ENCODE data around the gene TRMT5.

The TRMT5 gene, protein sequence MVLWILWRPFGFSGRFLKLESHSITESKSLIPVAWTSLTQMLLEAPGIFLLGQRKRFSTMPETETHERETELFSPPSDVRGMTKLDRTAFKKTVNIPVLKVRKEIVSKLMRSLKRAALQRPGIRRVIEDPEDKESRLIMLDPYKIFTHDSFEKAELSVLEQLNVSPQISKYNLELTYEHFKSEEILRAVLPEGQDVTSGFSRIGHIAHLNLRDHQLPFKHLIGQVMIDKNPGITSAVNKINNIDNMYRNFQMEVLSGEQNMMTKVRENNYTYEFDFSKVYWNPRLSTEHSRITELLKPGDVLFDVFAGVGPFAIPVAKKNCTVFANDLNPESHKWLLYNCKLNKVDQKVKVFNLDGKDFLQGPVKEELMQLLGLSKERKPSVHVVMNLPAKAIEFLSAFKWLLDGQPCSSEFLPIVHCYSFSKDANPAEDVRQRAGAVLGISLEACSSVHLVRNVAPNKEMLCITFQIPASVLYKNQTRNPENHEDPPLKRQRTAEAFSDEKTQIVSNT

DNA sequence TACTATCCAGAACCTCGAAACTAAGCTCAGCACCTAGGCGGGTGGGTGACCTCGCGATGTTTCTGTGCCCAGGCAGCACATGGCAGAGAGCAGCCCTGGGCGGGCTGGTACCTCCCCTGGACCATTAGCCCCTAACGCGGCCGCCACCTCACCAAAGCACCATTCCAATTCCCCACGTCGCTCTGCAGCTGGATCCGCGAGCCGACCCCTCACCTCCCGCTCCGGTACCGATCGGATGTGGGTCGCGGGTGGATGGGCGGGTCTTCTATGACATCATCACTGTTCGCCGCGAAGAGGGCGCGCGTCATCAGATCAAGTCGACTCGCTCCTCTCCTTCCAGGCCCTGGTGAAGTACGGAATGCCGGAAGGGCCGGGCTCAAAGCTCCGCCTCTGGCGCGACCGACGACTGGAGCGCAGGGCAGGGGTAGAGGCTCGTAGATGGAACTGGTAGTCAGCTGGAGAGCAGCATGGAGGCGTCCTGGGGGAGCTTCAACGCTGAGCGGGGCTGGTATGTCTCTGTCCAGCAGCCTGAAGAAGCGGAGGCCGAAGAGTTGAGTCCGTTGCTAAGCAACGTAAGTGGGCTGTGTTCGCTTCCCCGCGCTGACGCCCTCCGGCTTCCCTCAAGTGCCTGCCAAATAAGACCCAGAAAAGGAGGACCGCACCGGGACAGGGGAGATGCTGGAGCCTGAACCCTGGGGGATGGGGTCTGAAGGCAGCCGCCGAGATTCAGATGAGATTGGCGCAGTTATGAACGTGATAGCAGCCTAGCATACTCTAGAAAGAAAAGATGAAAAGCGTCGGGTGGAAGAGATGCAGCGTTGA, at the start of gene TRMT5, which contains the start of gene SLC38A6:
TSS of gene TRMT5 (minus strand) at position 269 of the 822 bp plus-strand sequence. CDS start at position 163, 106 bp downstream.
TSS of gene SLC38A6 (plus strand) at position 435 of the 822 bp plus-strand sequence. CDS start at position 468, 33 bp downstream.
- peak; percentile 96 for DNase-seq

DNA sequence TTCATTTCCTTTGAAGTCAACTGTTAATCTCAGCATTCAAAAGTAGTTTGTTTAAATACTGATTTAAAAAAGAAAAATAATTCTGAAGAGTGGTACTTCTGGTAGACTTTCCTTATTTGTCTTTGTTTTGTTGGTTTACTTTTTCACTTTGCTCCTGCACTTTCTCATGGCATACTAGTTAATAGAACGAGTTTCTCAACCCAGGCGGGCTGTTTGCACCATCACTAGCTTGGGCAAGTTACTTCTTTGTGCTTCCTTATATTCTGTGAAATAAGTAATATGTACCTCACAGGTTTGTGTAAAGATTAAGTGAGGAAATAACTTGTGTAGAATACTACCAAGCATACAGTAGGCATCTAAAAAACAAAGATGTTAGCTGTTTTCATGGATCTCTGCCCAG, 45.6 kb upstream of the TRMT5 start:
- no peak for DNase-seq

DNA sequence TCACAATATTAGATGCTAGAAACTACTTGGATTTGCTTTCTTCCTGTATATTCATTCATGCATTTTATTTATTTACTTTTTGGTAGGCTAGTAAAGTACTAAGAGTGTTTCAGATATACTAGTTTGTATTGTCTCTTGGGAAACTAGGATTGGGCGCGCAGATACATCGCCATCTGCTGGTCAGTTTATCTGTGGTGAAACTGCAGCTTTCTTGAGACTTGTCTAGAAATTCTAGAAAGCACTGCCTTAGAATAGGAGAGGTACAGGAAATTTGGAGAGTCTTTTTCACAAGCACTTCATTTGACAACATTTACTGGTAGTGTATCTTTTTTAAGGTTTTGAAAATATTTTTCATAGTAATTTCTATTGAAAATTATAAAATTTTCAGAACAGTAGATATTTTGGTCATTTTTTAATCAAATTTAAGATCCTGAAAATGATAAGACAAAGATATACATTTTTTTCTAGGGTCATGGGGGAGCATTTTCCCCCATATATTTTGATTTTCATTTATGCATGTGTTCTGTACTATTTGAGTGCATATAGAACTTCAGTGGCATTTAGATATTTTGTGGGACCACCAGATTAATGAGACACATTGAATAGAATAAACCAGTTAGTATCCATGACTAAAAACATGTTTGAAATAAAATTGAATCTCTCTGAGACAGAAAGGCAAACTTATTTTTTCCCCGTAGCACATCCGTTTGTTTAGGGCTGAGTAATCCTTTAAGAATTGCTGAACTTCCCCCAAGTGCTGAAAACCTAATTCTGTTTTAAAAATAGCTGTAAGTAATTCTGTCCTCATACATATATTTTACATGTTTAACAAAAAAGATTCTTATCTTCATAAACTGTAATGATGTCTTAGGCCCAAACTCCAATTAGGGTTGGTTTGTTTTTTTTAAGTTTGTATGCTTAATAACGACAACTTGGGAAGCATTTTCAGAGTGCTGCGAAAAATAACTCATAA, 44.7 kb upstream of the TRMT5 start:
- DNase-seq = peak; percentile 52

GRCh38 chr14:61019537-61019936, 38.7 kb upstream of the TRMT5 start:
- DNase-seq = no peak

GRCh38 chr14:61003571-61003970, 22.7 kb upstream of the TRMT5 start:
- DNase-seq = no peak

- no peak for DNase-seq
Observed at GRCh38 chr14:60999536-60999935, 18.7 kb upstream of the TRMT5 start.

- DNase-seq = no peak
Observed at GRCh38 chr14:60998617-60999016, 17.7 kb upstream of the TRMT5 start.

GRCh38 chr14:60989599-60989998, 8.7 kb upstream of the TRMT5 start:
- no peak for DNase-seq

- no peak for DNase-seq
Observed at GRCh38 chr14:60986500-60986899, 5.6 kb upstream of the TRMT5 start.

DNA sequence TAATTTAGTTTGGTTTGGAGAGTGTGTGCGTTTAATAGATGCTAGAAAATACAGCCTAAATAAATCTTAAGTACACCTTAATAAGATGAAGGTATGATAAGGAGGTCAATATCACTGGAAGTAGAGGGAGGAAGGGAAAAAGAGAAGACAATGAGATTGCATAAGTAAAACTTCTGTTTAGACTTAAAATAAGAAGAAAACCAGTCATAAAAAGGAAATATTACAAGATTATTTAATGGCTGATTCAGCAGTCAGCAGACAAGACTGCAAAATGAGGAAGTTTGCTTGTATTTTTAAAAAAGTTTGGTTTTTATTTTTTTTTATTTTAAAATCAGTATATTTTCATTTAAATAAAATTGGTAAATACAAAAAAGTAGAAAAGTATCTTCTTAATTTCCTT, 3.3 kb upstream of the TRMT5 start:
- no peak for DNase-seq

GRCh38 chr14:60981633-60982455, 965 bp upstream of the TRMT5 start:
- DNase-seq = no peak

- no peak for DNase-seq
Observed at GRCh38 chr14:60977847-60978246, 3.0 kb downstream of the TRMT5 start.

DNA sequence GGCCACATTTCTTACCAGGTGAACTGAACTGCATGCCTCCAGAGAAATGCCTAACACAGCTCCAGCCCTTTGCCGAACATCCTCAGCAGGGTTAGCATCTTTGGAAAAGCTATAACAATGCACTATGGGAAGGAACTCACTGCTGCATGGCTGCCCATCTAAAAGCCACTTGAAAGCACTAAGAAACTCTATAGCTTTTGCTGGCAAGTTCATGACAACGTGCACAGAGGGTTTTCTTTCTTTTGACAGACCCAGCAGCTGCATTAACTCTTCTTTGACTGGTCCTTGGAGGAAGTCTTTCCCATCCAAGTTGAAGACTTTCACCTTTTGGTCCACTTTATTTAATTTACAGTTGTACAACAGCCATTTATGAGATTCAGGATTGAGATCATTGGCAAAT, 5.3 kb downstream of the TRMT5 start:
- DNase-seq = no peak

- DNase-seq = no peak
Observed at GRCh38 chr14:60974090-60974651, 6.7 kb downstream of the TRMT5 start.

- no peak for DNase-seq
Observed at GRCh38 chr14:60973070-60973469, 7.8 kb downstream of the TRMT5 start.

DNA sequence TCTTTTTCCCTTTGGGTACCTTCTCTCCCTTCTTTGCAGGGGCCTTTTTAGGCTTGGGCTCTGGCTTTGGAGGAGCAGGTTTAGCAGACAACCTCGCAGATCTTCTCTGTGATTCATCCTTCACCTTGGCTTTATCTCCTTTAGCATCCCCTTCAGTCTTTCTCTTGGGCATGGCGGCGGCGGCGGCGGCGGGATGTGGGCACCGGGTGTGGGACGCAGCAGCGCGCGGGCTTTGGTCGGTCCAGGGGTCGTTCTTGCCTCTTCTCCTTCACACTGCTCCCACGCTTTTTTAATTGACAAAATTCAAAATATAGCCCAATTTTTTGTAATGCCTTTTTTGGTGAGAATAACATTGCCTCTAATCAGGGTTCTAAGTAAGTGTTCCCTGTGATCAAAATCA, 8.6 kb downstream of the TRMT5 start:
- DNase-seq = no peak

- DNase-seq = no peak
Observed at GRCh38 chr14:60971271-60971670, 9.6 kb downstream of the TRMT5 start.

DNA sequence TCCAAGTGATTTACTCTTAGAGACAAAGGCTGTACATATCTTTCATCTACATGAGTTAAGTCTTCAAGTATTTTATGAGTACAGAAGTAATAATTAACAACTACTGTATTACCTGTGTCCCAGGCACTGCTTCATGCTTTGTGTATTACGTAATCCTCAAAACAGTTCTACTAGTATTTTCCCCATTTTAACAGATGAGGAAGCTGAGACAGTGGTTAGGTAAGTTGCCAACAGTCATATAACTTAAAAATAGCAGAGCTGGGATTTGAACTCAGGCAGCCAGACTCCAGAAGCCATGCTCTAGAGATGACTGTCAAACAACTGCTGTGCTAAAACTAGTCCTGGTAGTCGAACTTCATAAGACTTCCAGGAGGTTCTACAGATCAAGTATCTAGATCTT, 10.7 kb downstream of the TRMT5 start:
- no peak for DNase-seq

DNA sequence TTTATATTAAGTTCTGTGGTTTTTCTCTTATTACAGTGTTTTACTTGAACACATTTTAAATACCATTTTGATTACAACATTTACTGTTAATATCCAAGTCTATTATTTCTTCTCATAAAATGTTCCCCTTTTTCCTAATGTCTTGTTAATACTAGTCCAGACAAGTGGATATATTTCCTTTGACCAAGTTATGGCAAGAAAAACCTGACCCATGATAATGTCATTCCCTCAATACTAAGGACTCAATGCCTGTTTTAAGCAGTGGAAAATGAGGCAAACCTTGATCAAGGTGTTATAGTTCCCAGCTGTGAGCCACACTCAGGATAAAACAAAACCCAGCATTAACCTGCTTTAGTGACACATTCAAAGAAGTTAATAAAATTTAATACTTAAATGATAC, 12.2 kb downstream of the TRMT5 start:
- DNase-seq = no peak

DNA sequence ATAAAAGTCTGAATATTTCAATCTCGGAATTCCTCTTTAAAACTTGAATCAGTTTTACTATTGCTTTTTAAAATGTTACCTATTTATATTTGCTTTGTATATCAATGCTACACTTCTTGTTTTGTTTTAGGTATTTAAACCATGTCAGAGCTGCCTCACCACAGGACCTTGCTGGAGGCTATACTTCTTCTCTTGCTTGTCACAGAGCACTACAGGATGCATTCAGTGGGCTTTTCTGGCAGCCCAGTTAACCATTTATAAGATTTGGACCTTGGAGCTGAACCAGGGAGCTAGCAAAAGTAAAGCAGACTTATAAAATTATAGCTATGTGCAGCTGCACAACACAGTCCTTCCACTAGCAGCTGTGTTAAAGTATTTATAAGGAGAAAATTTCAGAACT, 12.8 kb downstream of the TRMT5 start:
- no peak for DNase-seq

DNA sequence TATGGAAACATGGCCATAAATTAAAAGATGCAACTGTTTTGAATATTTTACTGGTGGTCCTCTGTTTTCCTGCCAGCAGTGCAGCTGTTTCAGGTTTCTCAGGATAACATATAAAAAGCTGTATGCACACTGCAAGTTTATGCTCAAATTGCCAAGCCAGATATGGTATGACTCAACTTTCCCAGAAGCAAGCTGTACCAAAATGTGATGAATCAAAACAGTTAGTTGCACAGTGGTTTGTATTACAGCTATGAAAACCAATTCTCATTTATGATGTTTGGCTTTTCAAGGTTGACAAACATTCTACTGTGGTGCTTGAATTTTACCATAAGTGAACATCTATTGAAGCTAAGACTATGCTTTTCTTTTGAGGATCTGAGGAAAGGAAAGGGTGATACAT, 15.5 kb downstream of the TRMT5 start:
- DNase-seq = no peak

Measured in stimulated activated CD8-positive, alpha-beta memory T cell treated with anti-CD3 and anti-CD28 coated beads, Interleukin-4, amount 100 ng/mL, for 48 hours (primary cell).